K562 (cell line): ENCODE results near the gene MAP3K14. TPM values are rescaled to one million over a fixed set of nuclear protein-coding genes. Genes with fewer than 3 reads are reported as not detected.

ENCODE experiments used
- ATAC-seq: fragments of 200-7000 bp; cut with Tn5 transposase; 3 replicates; pipeline ENCODE4 v1.9.1; 2020; ENCODE audit warnings: moderate library complexity
- BruUV-seq: library from RNA; stranded (reverse); fragments of 400-500 nt; replicated peaks from 2 replicates; lab custom pipeline; 2021; lab: Mats Ljungman, UMichigan
- CTCF ChIA-PET: fragments of 300-600 bp; formaldehyde crosslinking; extraction: SDS; loops from one replicate; lab custom pipeline; 2021; ENCODE audit warnings: low intra/inter-chr PET ratio; lab: Yijun Ruan, JAX
- POLR2A ChIA-PET: fragments of 300-600, 350-650 bp; sonication (Branson Sonifier 250); formaldehyde crosslinking; extraction: SDS; loops from one replicate; lab custom pipeline; 2021; ENCODE audit warnings: antibody characterized with exemption, inconsistent platforms; lab: Yijun Ruan, JAX
- DNase-seq, 4 experiments: peaks; one replicate each; pipeline versions ENCODE4 v3.0.0 to v3.0.0-alpha.2; 2011 to 2018; ENCODE audit warnings: low spot score in 3 of 4, mixed read lengths in 3 of 4; ENCODE audit errors: extremely low read depth in 1 of 4
- FAIRE-seq: peaks from 2 replicates; lab custom pipeline; 2011; peaks lifted over from hg19 to GRCh38; lab: Jason Lieb, UNC
- H2AFZ ChIP-seq: 2 replicates; pipeline ENCODE4 v1.6.0; 2011; ENCODE audit warnings: low read depth, low read length, control low read depth, inconsistent platforms
- H3K27ac ChIP-seq: fragments of 200-600 bp; 3 replicates; pipeline ENCODE4 v1.8.0; 2011; ENCODE audit warnings: low read depth, mild to moderate bottlenecking, control low read depth, inconsistent platforms, low read length, moderate library complexity, mixed read lengths; ENCODE audit errors: extremely low read depth
- H3K27me3 ChIP-seq, 2 experiments: fragments of 300-600 bp in 1 of 2; 2 replicates in 1 of 2; 3 replicates in 1 of 2; pipeline versions ENCODE4 v1.6.0 to v1.8.0; 2011; ENCODE audit warnings: inconsistent platforms in 2 of 2, low read length in 2 of 2, mild to moderate bottlenecking in 1 of 2, mixed read lengths in 1 of 2, moderate library complexity in 1 of 2; ENCODE audit not compliant: control insufficient read depth in 2 of 2, insufficient read depth in 2 of 2
- H3K36me3 ChIP-seq: fragments of 300-600 bp; 3 replicates; pipeline ENCODE4 v1.8.0; 2011; ENCODE audit warnings: mild to moderate bottlenecking, low read length, inconsistent platforms; ENCODE audit not compliant: control insufficient read depth, insufficient read depth
- H3K4me1 ChIP-seq, 2 experiments: fragments of 200-600 bp in 1 of 2; replicated peaks in 1 of 2; 2 replicates in 1 of 2; 3 replicates in 1 of 2; pipeline versions ENCODE4 v1.5.1 to v1.8.0; 2011; ENCODE audit warnings: inconsistent platforms in 2 of 2, low read length in 2 of 2, mild to moderate bottlenecking in 1 of 2, mixed read lengths in 1 of 2, moderate library complexity in 1 of 2; ENCODE audit not compliant: control insufficient read depth in 2 of 2, insufficient read depth in 2 of 2
- H3K4me2 ChIP-seq: 2 replicates; pipeline ENCODE4 v1.6.1; 2011; ENCODE audit warnings: low read length, control low read depth, inconsistent platforms, mixed read lengths; ENCODE audit not compliant: insufficient read depth
- H3K4me3 ChIP-seq: fragments of 200-600 bp; sonication (generic), shearing (Covaris generic); 2 replicates; pipeline ENCODE4 v1.5.1; 2016; ENCODE audit warnings: control low read depth, inconsistent platforms
- H3K79me2 ChIP-seq: fragments of 200-600 bp; 3 replicates; pipeline ENCODE4 v1.8.0; 2011; ENCODE audit warnings: low read length, inconsistent platforms; ENCODE audit not compliant: control insufficient read depth, insufficient read depth
- H3K9ac ChIP-seq, 2 experiments: 2 replicates each; pipeline versions ENCODE4 v1.6.0 to v1.6.1; 2011; ENCODE audit warnings: low read depth in 2 of 2, low read length in 2 of 2, control low read depth in 1 of 2, inconsistent platforms in 1 of 2, mild to moderate bottlenecking in 1 of 2, mixed read lengths in 1 of 2; ENCODE audit not compliant: insufficient read depth in 1 of 2
- H3K9me1 ChIP-seq: one replicate; pipeline ENCODE4 v1.6.0; 2011; ENCODE audit warnings: inconsistent platforms, mild to moderate bottlenecking, low read length, moderate library complexity; ENCODE audit not compliant: control insufficient read depth, insufficient read depth
- H3K9me3 ChIP-seq: replicated peaks from 2 replicates; pipeline ENCODE4 v1.5.1; 2011; ENCODE audit warnings: low read depth, low read length, inconsistent platforms; ENCODE audit not compliant: control insufficient read depth, insufficient read depth
- H4K20me1 ChIP-seq: replicated peaks from 2 replicates; pipeline ENCODE4 v1.6.1; 2011; ENCODE audit warnings: low read length, inconsistent platforms, mixed read lengths; ENCODE audit not compliant: control insufficient read depth, insufficient read depth
- BMI1 ChIP-seq: fragments of 150-350 bp; IDR thresholded peaks from 2 replicates; pipeline ENCODE4 v1.6.1; 2014; ENCODE audit warnings: low read length
- CBFA2T3 ChIP-seq: fragments of 450-650 bp; IDR thresholded peaks from 2 replicates; pipeline ENCODE4 v1.6.1; 2017
- CREBBP ChIP-seq: IDR thresholded peaks from one replicate; pipeline ENCODE4 v1.6.1; 2012; ENCODE audit warnings: low read depth, mild to moderate bottlenecking, control low read depth, inconsistent platforms, low read length
- HMBOX1 ChIP-seq: sonication (generic); IDR thresholded peaks from 2 replicates; pipeline ENCODE4 v1.6.1; 2016
- HNRNPUL1 ChIP-seq: fragments of 200-400 bp; formaldehyde crosslinking; IDR thresholded peaks from 2 replicates; pipeline ENCODE4 v1.6.1; 2017; ENCODE audit warnings: low read length
- ILF3 ChIP-seq: fragments of 450-650 bp; IDR thresholded peaks from 2 replicates; pipeline ENCODE4 v1.6.1; 2018; ENCODE audit warnings: antibody characterized with exemption, mild to moderate bottlenecking, moderate library complexity, borderline replicate concordance
- KDM1A ChIP-seq, 2 experiments: fragments of 450-650 bp; IDR thresholded peaks; 2 replicates each; pipeline ENCODE4 v1.6.1; 2016; ENCODE audit warnings: mild to moderate bottlenecking in 2 of 2
- MITF ChIP-seq: IDR thresholded peaks from 2 replicates; pipeline ENCODE4 v1.6.1; 2014; ENCODE audit warnings: antibody characterized with exemption
- NFE2L1 ChIP-seq: fragments of 450-650 bp; IDR thresholded peaks from 2 replicates; pipeline ENCODE4 v1.6.1; 2016; ENCODE audit warnings: missing genetic modification characterization, low read depth, mild to moderate bottlenecking, missing compliant biosample characterization, moderate library complexity, borderline replicate concordance
- ZEB2 ChIP-seq: fragments of 450-650 bp; IDR thresholded peaks from 2 replicates; pipeline ENCODE4 v1.6.1; 2016
- ZNF140 ChIP-seq: fragments of 250-450 bp; sonication (Bioruptor Pico); IDR thresholded peaks from 2 replicates; pipeline ENCODE4 v1.8.0; 2021; ENCODE audit warnings: moderate library complexity, mild to moderate bottlenecking, inconsistent platforms
- ZNF395 ChIP-seq: fragments of 200-800 bp; sonication (Bioruptor generic); IDR thresholded peaks from 2 replicates; pipeline ENCODE4 v1.6.1; 2017; ENCODE audit warnings: missing genetic modification characterization, missing compliant biosample characterization
- ZNF436 ChIP-seq: fragments of 250-450, 450-650 bp; sonication (Bioruptor Pico); formaldehyde crosslinking; IDR thresholded peaks from 2 replicates; pipeline ENCODE4 v1.7.0; 2020; ENCODE audit warnings: mild to moderate bottlenecking
- WGBS: fragments of 100-300 bp; shearing (Covaris generic); methylation state at CpG from one replicate; pipeline ENCODE4 v1.1.6; 2016; ENCODE audit warnings: low coverage, mixed read lengths; ENCODE audit not compliant: insufficient coverage; ENCODE audit errors: missing lambda C conversion rate; 5-methylcytosine and 5-hydroxymethylcytosine counted together
- in situ Hi-C: fragments of 300-500 bp; cut with MboI; formaldehyde crosslinking; loops from 4 replicates; pipeline ENCODE4 v1.15.0; 2018; ENCODE audit warnings: inconsistent platforms, mixed read lengths
- intact Hi-C: fragments of 100-400 bp; cut with micrococcal nuclease; formaldehyde crosslinking; loops from 2 replicates; pipeline ENCODE4 v1.14.2; 2022
- polyA plus RNA-seq, 8 experiments: library from polyadenylated mRNA; depleted of rRNA in 4 of 8; stranded (reverse) in 5 of 8; unstranded in 3 of 8; fragments of >200 nt; fragmentation: Nextera tagmentation in 2 of 8; fragmentation: Illumina TruSeq in 1 of 8; extraction: Ambion mirVana in 2 of 8; extraction: Trizol in 1 of 8; gene quantifications; 2 replicates each; pipeline versions ENCODE4 v1.2.1 to v1.2.3, GENCODE V29; 2011 to 2014; ENCODE audit warnings: inconsistent platforms in 1 of 8, missing spikeins in 1 of 8
- total RNA-seq, 7 experiments: library from RNA; depleted of rRNA in 6 of 7; stranded (reverse); fragments of >200 nt in 6 of 7; fragmentation: Illumina TruSeq in 2 of 7; extraction: Trizol in 2 of 7; gene quantifications; 2 replicates each; pipeline versions ENCODE4 v1.2.1 to v1.2.3, GENCODE V29; 2011 to 2021; ENCODE audit warnings: low replicate concordance in 1 of 7

MAP3K14 gene
- total and polyA plus RNA-seq, 9 of the 15 experiments (the other 6 are each of a cell fraction or from before 2014, with no cell fraction given) = 0.45 to 8.7 (median 3.2) TPM

GRCh38 chr17:45334231-45334630, 17.4 kb upstream of the MAP3K14 start:
- DNase-seq (no peak), ATAC-seq (no peak), FAIRE-seq (no peak)
- H3K27ac ChIP-seq = no peak overlapping the region
- peak overlapping the region; percentile 70; the same call in 1 of the 2 replicates for H3K4me2 ChIP-seq
- peaks cover 55 to 61% of the 10 kb centered on the region in 2 experiments for H3K4me1 ChIP-seq
- no TSS peak for BruUV-seq
- no peaks in the 10 kb centered on the region for H3K36me3 ChIP-seq
- WGBS = 45% methylated on average over 1 of the region's 1 CpG
- H2AFZ ChIP-seq = no peak overlapping the region
- H3K4me3 ChIP-seq = no peak overlapping the region
- H3K79me2 ChIP-seq = peaks cover 4% of the 10 kb centered on the region; the same call in 2 of the 3 replicates
- in situ Hi-C loops = no loop called here
- POLR2A ChIA-PET = interaction anchor here (1.1 to 2.4 kb wide), 5 partner anchors 11 to 23 kb away, joined by 3 to 12 read pairs (median 5); no protein-coding TSS in a partner anchor
- H3K9me1 ChIP-seq = no peaks in the 10 kb centered on the region
- H4K20me1 ChIP-seq = no peaks in the 10 kb centered on the region
- CTCF ChIA-PET = no interaction called here
- TF ChIP-seq KDM1A (IDR thresholded peaks at IDR 0.05) = 0 out of 4 replicates have a peak, but pooled peaks of 1 of the 2 experiments have one; percentile 9
- peak; percentile 28; the same call in 1 of the 2 replicates for TF ChIP-seq CBFA2T3
- peak; percentile 44; the same call in 1 of the 2 replicates for TF ChIP-seq HMBOX1
- no peak for TF ChIP-seq ZEB2
- peak overlapping the region in 1 of 2 experiments; percentile 33; a peak in 1 of 4 replicates for H3K9ac ChIP-seq
- no peaks in the 10 kb centered on the region for H3K27me3 ChIP-seq
- intact Hi-C loops = no loop called here
- H3K9me3 ChIP-seq = no peaks in the 10 kb centered on the region

- WGBS = 62% methylated on average over 4 of the region's 4 CpGs
- Histone ChIP-seq H3K36me3 (no peaks in the 10 kb centered on the region), H3K9ac (peak overlapping the region; percentile 72 to 88; a peak in 3 of 4 replicates), H3K4me1 (peaks cover 52 to 57% of the 10 kb centered on the region in 2 experiments), H3K27ac (peak overlapping the region; percentile 86), H3K9me3 (no peaks in the 10 kb centered on the region), H3K4me2 (peak overlapping the region; percentile 70), H3K79me2 (peaks cover 4% of the 10 kb centered on the region; the same call in 2 of the 3 replicates), H3K9me1 (no peaks in the 10 kb centered on the region), H4K20me1 (no peaks in the 10 kb centered on the region), H2AFZ (peak overlapping the region; percentile 63; the same call in 1 of the 2 replicates), H3K4me3 (no peak overlapping the region), H3K27me3 (no peaks in the 10 kb centered on the region)
- BruUV-seq = no TSS peak
- in situ Hi-C loops = no loop called here
- DNase-seq = no peak
- intact Hi-C loops = loop anchor here (2.0 kb wide), 1 partner anchor 17 kb away; the partner anchor contains the start of gene MAP3K14
- no peak for FAIRE-seq
- POLR2A ChIA-PET = interaction anchor here (0.9 to 2.4 kb wide), 5 partner anchors 12 to 27 kb away, joined by 3 to 12 read pairs (median 5); no protein-coding TSS in a partner anchor
- no peak for ATAC-seq
- CTCF ChIA-PET = no interaction called here
- TF ChIP-seq NFE2L1 (no peak), MITF (no peak), ZNF395 (CRISPR knock-in tag) (0 out of 2 replicates have a peak, but pooled peaks have one; percentile 4), BMI1 (no peak), ZNF140 (no peak), CREBBP (no peak), ZNF436 (CRISPR knock-in tag) (no peak), ILF3 (no peak), HNRNPUL1 (no peak)
These were observed 16.9 kb upstream of the MAP3K14 start for GRCh38 chr17:45333702-45334092.
